CD1c-positive myeloid dendritic cell (primary cell): ENCODE data around the gene PROSER3.

Experiments
- DNase-seq: peaks from one replicate; pipeline ENCODE4 v3.0.0-alpha.2; 2016; ENCODE audit errors: extremely low spot score

PROSER3 gene

GRCh38 chr19:35757749-35758608, at the start of gene PROSER3:
Gene PROSER3, plus strand, starts transcription at chr19:35758176. Its CDS starts 40 bp downstream, at chr19:35758216.
- peak; percentile 99 for DNase-seq

- no peak for DNase-seq
Measured at GRCh38 chr19:35708391-35708790, 49.6 kb upstream of the PROSER3 start.

GRCh38 chr19:35710784-35711723, 46.9 kb upstream of the PROSER3 start:
- no peak for DNase-seq

- DNase-seq = no peak
Measured at GRCh38 chr19:35712567-35713505, 45.1 kb upstream of the PROSER3 start.

DNA sequence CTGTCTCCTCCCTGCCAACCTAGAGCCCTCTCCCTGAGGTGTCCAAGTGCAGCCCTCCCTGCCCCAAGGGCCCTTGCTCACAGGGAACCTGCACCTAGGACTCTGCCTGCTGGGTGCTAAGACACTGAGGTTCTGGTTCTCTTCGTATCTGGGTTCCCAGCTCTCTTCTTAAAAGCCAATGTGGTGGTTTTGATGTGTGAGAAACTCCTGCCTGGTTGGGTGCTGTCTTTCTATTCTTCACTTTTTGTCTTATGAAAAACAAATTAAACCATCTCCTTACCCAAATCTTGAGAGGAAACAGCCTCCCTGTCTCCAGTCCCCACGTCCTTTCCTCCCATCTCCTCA, 44.5 kb upstream of the PROSER3 start:
- no peak for DNase-seq

GRCh38 chr19:35713904-35714495, 44.0 kb upstream of the PROSER3 start:
- no peak for DNase-seq

DNA sequence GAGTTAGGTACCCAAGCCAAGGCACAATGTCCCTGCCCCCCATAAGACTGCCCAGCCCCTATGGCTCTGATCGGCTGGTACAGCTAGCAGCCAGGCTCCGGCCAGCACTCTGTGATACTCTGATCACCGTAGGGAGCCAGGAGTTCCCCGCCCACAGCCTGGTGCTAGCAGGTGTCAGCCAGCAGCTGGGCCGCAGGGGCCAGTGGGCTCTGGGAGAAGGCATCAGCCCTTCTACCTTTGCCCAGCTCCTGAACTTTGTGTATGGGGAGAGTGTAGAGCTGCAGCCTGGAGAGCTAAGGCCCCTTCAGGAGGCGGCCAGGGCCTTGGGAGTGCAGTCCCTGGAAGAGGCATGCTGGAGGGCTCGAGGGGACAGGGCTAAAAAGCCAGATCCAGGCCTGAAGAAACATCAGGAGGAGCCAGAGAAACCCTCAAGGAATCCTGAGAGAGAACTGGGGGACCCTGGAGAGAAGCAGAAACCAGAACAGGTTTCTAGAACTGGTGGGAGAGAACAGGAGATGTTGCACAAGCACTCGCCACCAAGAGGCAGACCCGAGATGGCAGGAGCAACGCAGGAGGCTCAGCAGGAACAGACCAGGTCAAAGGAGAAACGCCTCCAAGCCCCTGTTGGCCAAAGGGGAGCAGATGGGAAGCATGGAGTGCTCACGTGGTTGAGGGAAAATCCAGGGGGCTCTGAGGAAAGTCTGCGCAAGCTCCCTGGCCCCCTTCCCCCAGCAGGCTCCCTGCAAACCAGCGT, 43.2 kb upstream of the PROSER3 start:
- DNase-seq = no peak

- no peak for DNase-seq
Measured at GRCh38 chr19:35715355-35715809, 42.6 kb upstream of the PROSER3 start.

DNA sequence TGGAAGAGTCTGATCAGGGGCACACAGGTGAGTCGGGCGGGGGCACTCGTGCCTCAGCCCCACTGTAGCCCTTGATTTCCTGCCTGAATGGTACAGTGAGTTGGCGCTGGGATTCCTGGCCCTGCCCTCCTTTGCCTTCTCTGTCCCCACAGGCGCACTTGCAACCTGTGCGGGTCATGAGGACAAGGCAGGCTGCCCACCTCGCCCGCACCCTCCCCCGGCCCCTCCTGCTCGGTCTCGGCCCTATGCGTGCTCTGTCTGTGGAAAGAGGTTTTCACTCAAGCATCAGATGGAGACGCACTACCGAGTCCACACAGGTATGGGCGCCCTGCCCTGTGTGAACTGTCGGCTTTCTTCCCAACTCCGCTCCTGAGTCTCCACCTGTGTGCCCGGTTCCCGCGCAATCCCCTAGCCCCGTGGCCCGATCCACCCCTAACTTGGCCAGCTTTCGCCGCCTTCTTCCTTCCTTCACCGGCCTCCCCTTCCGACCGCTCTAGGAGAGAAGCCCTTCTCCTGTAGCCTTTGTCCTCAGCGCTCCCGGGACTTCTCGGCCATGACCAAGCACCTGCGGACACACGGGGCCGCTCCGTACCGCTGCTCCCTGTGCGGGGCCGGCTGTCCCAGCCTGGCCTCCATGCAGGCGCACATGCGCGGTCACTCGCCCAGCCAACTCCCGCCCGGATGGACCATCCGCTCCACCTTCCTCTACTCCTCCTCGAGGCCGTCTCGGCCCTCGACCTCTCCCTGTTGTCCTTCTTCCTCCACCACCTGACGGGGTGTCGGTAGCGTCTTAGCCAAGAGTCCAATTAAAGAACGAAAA, 41.8 kb upstream of the PROSER3 start:
- no peak for DNase-seq

DNA sequence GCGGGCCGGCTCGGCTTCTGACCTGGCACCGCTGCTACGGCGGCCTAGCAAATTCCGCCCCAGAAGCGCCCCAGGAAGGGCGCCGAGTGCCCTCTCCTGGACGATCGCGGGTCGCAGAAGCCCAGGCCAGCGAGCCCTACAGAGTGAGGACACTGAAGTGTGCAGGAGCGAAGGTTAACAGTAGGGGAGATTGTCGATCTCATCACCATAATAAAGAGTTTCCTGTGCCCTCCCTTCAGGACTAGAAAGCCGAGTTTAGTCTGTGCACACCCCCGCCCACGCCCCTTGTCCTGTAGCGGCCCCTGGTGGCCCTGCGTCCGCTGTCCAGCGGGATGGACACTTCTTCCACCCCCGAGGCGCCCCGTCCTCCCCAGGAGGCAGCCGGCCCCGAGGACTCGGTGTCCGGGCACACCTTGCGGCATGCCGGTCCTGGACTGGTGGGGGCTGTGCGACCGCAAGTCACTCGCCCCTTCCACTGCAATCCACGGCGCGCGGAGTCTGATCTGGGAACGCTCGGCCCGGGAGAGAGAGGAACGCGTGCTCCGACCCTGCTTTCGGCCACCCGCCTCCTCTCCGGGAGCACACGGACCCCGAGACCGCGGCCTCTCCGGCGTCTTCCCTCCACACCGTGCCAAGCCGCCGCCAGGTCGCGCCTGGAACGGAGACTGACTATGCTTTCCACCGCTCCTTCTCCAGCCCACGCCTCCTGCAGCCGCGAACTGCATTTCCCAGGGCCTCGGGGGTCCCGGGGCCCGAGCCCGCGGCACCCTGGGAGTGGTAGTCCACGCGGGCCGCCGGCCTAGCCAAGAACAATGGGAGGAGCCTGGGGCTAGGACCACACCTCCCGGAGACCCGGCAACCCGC, 40.9 kb upstream of the PROSER3 start:
- peak; percentile 97 for DNase-seq

DNA sequence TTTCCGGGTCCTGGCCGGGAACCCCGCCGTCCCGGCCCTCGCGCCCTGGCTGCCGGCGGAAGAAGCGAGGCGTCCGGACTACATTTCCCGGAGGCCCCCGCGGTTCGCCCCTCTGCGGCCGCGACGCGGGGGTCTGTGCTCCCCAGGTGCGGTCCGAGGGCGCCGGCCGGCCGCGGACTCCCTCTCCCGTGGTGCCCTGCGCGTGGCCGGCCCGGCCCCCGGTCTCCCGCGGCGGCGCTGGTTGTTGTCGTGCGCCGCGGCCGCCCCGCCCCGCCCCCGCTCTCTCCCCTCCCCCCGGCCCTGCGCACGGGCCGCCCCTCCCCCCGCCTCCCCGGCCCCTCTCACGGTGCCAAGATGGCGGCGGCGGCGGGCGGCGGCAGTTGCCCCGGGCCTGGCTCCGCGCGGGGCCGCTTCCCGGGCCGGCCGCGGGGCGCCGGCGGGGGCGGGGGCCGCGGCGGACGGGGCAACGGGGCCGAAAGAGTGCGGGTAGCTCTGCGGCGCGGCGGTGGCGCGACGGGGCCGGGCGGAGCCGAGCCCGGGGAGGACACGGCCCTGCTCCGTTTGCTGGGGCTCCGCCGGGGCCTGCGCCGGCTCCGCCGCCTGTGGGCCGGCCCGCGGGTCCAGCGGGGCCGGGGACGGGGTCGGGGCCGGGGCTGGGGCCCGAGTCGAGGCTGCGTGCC, 40.2 kb upstream of the PROSER3 start, which contains the start of gene KMT2B:
Gene KMT2B, plus strand, starts transcription at position 339 of the 680 bp plus-strand sequence. Its CDS starts 16 bp downstream, at position 355.
- DNase-seq = no peak

DNA sequence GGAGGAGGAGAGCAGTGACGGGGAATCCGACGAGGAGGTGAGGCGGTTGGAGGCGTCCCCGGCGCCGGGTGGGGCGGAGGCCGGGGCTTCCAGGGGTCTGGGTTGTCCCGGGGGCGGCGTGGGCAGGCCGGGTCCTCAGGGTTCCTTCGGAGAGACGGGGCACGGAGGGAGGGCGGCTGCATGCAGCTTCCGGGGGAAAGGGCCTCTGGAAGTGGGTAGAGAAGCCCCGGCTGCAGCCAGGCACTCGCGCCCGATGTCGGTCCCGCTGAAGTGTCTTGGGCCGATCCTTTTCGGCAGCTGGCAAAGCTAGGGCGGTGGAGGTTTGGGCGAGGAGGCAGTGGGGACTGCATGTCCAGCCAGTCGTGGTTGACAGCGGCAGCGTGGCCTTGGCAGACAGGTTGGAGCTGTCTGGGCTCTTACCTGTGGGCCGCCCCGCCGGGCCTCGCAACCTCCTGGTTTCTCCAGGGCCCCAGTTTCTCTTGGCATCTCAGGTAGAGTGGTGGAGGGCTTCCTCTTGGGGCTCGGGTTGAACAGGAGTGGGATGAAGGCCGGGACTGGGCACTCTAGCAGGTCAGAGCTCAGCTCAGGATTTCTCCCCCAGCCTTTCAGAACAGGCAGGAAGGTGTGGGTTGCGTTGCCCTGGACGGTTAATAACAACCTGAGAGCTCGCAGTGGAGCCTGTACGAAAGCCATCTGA, 39.5 kb upstream of the PROSER3 start:
- DNase-seq = peak; percentile 33

GRCh38 chr19:35719402-35720162, 38.4 kb upstream of the PROSER3 start:
- no peak for DNase-seq

GRCh38 chr19:35720163-35720524, 37.8 kb upstream of the PROSER3 start:
- no peak for DNase-seq

DNA sequence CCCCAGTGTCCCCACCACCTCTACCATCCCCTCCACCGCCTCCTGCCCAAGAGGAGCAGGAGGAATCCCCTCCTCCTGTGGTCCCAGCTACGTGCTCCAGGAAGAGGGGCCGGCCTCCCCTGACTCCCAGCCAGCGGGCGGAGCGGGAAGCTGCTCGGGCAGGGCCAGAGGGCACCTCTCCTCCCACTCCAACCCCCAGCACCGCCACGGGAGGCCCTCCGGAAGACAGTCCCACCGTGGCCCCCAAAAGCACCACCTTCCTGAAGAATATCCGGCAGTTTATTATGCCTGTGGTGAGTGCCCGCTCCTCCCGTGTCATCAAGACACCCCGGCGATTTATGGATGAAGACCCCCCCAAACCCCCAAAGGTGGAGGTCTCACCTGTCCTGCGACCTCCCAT, 37.3 kb upstream of the PROSER3 start:
- no peak for DNase-seq

DNA sequence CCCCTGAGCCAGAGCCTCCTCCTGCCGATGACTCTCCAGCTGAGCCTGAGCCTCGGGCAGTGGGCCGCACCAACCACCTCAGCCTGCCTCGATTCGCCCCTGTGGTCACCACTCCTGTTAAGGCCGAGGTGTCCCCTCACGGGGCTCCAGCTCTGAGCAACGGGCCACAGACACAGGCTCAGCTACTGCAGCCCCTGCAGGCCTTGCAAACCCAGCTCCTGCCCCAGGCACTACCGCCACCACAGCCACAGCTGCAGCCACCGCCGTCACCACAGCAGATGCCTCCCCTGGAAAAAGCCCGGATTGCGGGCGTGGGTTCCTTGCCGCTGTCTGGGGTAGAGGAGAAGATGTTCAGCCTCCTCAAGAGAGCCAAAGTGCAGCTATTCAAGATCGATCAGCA, 36.6 kb upstream of the PROSER3 start:
- DNase-seq = no peak
